Measurements from ENCODE around the gene GPI.
"Not testable (repeated sequence)": the region's sequence is repeated elsewhere in the genome, so short reads cannot be mapped to it uniquely, and the experiment has no call there.

GPI gene

DNA sequence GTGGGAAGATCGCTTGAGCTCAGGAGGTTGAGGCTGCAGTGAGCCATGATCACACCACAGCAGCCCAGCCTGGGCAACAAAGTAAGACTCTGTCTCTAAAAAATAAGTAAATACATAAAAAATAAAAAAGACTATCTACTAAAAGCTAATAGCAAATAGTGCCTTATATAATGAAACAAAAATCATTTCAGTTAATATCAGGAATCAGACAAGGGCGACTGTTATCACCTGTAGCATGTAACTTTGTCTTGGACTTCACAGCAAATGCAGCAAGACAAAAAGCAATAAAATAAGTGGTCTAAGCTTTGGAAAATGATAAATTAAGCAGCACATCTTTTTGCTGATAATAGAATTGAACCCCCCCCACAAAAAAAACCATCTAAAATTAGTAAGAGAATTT, 21.2 kb upstream of the GPI start:
- DNase-seq, result no peak

GRCh38 chr19:34345947-34346351, 19.0 kb upstream of the GPI start:
- peak in 3 of 4 experiments; percentile 17 to 61 (median 31) for DNase-seq

DNA sequence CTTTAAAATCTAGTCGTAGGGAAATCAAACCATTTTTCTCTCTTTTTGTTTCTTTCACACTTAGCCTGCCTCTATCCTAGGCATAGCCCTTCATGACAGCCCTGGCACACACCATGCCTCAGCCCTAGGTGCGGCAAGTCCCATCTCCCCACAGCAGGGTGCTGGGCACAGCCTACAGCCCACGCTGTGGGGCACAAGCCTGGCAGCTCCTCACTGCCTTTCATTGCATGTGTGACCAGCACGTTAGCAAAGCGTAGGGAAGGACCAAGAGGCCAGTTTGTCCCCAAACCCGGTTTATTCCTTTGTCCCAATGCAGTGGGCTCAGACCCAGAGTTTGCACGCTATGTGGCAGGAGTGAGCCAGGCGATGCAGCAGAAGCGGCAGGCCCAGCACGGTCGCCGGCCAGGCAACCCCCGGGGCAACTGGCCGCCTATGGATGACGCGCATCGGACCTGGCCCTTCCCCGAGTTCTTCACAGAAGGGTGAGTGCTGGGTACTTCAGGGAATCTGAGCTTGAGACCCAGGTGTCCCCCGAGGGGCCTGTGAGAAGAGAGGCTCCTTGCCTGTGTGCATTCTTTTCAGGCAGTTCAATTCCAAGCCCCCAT, 17.3 kb upstream of the GPI start:
- no peak for DNase-seq

- no peak for DNase-seq
Measured at GRCh38 chr19:34348899-34349487, 16.0 kb upstream of the GPI start.

DNA sequence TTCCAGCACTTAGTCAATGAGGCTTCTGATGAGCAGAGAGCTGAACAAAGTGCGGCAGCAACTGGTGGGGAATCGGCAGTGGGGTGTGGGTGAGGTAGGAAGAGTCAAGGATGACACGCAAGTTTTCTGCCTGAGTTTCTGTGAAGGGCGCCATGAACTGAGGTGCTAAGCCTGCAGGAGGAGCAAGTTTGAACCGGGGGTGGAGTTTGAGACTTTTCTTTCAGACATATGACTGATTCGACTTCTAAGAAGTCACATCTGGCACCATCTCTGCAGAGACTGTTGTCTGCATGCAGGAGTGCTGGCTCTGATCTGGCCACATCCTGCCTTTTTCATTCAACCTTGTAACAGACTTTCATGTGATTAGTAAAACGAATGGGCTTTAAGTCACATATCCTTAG, 14.8 kb upstream of the GPI start:
- DNase-seq, result peak in 2 of 4 experiments; percentile 53 to 58

DNA sequence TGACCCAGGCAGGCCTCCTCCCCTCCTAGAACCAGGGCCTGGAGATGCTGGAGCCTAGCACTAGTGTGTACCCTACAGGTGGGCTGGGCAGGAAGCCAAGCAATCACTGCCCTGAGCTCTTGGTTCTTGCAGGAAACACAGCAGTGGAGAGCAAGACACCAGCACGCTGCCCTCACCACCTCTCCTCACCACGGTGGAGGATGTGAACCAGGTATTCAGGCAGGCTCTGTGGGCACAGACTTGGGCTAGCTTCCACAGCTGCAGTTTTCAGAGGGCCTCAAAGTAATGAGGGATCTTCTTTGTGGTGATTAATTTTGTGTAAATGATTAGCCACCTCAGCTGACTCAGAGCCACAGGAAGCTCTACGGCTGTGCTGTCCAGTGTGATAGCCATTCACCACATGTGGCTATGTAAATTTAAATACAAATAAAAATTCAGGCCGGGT, 13.6 kb upstream of the GPI start:
- no peak for DNase-seq

DNA sequence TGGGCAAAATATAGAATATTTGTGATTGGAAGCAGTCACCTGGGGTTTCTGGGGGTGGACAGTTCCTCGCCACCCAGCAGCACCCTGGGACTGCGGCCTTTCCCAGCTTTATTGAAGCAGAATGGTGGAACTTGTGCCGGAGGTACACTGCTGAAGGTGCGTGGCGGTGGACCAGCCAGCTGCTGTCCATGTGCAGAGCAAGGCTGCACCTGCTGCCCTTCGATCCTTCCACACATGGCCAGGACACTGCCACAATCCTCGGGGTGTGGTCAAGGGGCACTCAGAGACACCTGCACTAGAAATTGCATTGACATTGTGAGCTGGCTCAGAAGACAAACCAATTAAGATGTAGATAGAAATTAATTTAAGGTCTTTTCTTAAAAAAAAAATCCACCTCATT, 11.4 kb upstream of the GPI start:
- no peak for DNase-seq

DNA sequence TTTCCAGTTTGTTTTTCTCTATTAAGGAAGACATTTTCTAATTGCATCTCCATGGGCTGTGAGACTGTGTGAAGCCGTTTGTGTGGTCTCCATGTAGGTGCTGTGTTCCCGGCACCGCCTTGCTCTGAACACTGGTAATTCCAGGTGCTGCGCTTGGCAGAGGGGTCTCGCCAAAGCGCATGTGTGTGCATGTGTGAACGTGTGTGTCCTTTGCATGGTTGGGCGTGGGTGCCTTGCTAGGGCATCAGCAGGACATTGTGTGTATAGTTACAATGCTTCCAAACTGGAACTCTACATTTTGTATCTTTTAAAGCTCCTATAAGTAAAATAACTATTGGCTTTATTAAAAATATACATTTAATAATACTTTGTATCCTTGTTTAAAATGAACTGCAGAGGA, 9.8 kb upstream of the GPI start:
- no peak for DNase-seq

GRCh38 chr19:34356875-34357274, 8.1 kb upstream of the GPI start:
- DNase-seq, result no peak

DNA sequence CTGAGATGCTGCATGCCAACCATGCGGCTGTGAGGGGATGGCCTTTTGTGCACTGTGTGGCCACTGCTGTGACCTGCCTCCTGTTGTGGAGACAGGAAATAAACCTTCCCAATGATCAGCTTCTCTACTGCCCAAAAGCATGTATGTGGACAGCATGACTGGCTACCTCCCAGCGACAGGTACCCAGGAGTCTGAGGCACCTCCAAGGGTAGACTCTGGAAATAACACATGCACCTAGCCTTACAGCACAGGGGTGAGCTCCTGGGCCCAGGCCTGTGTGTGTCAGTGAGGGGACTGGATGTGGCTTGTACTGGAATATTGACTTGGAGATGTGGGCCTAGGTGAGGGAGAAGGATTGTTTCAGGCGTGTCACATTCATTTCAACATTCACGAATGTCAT, 7.6 kb upstream of the GPI start:
- DNase-seq, result no peak

- peak; percentile 82 to 92 (median 86) for DNase-seq
Measured at GRCh38 chr19:34359140-34359953, 5.6 kb upstream of the GPI start.

GRCh38 chr19:34359954-34360315, 5.1 kb upstream of the GPI start:
- no peak for DNase-seq

GRCh38 chr19:34360354-34360909, 4.6 kb upstream of the GPI start:
- DNase-seq, result no peak

DNA sequence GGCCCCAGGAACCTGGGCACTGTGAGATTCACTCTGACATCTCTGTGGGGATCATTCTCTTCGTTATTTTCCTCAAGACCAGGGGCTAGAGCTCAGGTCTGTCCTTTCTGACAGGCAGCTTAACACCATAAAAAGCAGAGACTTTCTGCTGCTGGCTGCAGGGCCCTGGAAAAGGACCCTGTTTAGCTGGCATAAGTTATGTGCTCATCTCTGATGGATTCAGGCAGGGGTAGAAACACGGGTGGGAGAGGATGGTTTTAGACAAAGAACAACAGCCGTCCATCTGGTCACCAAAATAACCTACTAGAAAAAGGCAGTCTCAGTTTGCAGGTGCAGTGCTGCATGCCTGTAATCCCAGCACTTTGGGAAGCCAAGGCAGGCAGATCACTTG, 2.3 kb upstream of the GPI start:
- DNase-seq, result no peak

DNA sequence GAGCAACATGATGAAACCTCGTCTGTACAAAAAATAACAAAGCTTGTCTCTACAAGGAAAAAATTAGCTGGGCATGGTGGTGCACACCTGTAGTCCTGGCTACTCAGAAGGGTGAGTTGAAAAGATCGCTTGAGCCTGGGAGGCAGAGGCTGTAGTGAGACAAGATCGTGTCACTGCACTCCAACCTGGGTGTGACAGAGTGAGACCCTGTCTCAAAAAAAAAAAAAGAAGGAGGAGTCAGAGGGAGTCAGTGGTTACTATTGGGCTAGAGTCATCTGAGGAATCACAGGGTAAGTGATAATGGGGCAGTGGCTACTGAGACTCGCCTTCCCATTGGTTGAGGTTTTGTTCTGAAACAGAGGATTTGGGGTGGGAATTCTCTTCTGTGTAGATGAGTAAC, 1.9 kb upstream of the GPI start:
- DNase-seq, result no peak

DNA sequence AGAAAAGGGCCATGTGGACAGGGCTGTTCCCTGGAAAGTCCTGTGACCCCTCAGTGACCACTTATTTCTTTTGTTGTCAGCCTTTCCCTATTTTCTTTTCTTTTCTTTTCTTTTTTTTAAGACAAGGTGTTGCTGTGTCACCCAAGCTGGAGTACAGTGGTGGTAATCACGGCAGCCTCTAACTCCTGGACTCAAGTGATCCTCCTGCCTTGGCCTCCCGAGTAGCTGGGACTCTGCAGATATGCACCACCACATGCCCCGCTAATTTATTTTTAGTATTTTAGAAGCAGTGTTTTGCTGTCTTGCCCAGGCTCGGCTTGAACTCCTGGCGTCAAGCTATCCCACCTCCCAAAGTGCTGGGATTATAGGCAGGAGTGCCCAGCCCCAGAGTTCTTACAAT, 1.1 kb upstream of the GPI start:
- DNase-seq, result no peak

DNA sequence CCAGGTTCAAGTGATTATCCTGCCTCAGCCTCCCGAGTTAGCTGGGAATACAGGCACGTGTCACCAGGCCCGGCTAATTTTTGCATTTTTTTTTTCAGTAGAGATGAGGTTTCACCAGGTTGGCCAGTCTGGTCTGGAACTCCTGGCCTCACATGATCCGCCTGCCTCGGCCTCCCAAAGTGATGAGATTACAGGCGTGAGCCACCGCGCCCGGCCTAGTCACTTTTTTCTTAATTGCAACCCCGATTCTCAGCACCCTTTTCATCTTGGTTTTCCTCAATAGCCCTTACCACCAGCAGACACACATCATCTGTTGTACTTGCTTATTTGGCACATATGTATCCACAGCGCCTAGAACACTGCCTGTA, 550 bp upstream of the GPI start:
- DNase-seq, result no peak

DNA sequence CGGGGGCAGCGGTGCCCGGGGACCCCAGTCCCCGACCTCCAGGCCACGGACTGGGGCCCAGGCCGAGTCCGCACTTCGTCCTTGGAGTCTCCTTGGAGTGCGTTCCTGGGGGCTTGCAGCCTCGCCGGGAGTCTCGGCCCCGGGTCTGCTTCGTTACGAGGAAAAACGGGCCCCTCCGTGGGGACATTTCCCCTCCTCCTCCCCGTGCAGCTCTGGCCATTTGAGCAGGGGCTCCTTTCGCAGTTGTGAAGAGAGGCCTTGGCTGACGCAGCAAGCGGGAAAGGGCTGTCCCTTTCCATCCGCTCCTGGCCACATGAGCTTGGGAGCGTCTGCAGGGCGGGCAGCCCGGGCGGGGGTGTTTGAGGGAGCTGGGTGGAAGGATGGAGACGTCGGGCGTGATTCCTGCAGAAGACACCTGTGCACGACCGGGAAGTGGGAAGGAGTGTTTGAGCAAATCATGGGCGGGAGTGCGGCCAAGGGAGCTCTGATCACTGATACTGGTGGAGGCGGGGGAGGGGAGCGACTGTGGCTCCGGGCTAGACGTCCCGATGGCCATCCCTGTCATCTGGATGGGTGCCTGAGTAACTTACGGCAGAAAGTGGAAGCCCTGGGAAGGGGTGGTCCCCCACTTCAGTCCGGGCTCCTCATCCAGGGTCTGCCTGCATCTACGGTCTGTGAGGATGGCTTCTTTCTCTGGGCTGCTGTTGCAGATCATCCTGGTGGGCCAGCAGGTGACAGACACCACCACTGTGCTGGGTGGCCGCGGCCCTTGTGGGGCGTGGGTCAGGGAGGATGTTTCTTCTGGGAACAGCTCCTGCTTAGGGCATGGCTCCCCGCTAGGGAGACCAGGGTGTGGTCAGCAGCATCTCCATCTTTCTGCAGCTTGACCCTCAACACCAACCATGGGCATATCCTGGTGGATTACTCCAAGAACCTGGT, 736 bp downstream of the GPI start:
- DNase-seq, result no peak

DNA sequence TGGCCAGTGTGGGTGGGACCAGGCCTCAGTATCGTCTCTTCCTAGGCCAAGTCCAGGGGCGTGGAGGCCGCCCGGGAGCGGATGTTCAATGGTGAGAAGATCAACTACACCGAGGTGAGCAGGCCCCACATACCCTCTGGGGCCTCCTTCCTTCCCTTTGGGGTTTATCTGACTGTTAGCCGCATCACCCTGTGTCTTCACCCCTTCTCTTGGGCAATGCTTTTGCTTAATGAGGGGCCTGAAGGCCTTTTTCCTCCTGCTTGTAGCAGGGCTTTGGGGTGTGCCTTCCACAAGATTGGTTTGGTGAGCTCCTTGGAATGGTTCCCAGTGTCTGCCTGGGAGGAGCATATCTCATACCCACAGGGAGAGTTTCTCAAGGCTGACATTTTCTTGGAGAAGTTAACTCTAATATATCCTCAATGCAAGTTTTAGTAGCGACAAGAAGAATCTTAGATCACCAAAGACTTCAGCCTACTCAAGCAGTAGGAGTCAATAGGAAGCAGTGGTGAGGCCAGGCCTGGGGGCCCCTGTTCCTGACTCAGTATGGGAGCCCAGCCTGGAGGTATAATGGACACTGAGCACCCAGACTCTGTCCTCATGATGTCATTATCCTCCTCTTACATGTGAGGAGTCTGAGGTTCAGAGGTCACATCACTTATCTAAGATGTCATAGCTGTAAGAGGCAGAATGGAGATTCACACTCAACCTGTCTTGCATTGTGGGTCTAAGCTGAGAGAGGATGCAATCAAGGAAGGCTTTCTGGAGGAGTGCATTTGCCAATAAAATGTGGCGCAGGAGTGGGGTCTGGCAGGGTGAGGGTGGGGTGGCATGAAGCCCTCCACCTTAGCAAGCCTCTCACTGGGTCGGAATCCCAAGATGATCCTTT, 2.0 kb downstream of the GPI start:
- no peak for DNase-seq

GRCh38 chr19:34367624-34367957, 2.6 kb downstream of the GPI start:
- DNase-seq, result no peak

- DNase-seq, result no peak
Measured at GRCh38 chr19:34368338-34368737, 3.3 kb downstream of the GPI start.

DNA sequence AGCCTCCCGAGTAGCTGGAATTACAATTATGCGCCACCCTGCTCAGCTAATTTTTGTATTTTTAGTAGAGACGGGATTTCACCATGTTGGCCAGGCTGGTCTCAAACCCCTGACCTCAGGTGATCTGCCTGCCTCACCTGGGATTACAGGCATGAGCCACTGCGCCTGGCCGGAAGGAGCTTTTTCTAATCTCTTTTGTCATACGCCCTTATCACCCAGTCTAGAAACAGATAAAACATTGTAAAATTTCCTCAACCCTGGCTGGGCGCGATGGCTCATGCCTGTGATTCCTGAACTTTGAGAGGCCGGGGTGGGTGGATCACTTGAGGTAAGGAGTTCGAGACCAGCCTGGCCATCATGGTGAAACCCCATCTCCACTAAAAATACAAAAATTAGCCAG, 4.2 kb downstream of the GPI start:
- not testable (repeated sequence) for DNase-seq
